NCI-H446 treated with DMSO at 0.1 percent for 48 hours (cell line): Measurements from ENCODE around the gene HLA-F.

Experiments used
- DNase-seq: peaks from one replicate; lab custom pipeline; 2025; lab: John Stamatoyannopoulos, UW

HLA-F gene

GRCh38 chr6:29763491-29764289 is 40.5 kb downstream of the HLA-F start:
- DNase-seq, result peak; percentile 20

GRCh38 chr6:29764422-29765196 is 41.4 kb downstream of the HLA-F start:
- DNase-seq, result no peak

- DNase-seq, result no peak
These were observed 46.1 kb downstream of the HLA-F start for GRCh38 chr6:29769336-29769735.

- no peak for DNase-seq
These were observed 47.1 kb downstream of the HLA-F start for GRCh38 chr6:29770306-29770705.

GRCh38 chr6:29776684-29777083 is 53.5 kb downstream of the HLA-F start:
- DNase-seq, result no peak
